NK-92 treated with Interleukin-12 subunit alpha and Interleukin-12 subunit beta, amount 100 ng/mL, for 24 hours (cell line): ENCODE measurements around the gene IL1RAP.

Experiments
- DNase-seq: peaks from one replicate; lab custom pipeline; 2025; lab: John Stamatoyannopoulos, UW

The IL1RAP gene

DNA sequence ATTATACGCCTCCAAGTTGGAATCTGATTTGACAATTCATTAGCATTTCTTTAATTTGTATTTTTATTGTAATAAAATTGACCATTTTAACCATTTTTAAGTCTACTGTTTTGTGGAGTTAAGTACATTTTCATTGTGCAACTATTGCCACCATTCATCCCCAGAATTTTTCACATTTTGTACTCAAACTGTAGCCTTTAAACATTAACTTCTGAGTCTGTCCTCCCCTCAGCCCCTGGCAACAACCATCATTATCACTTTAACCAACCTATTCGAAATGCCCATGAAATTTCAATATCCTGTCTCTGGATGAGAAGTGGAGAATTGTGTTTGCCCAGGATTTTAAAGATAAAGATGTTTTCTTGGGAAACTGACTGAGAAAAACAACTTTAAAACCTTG, 27.7 kb downstream of the IL1RAP start:
- no peak for DNase-seq

DNA sequence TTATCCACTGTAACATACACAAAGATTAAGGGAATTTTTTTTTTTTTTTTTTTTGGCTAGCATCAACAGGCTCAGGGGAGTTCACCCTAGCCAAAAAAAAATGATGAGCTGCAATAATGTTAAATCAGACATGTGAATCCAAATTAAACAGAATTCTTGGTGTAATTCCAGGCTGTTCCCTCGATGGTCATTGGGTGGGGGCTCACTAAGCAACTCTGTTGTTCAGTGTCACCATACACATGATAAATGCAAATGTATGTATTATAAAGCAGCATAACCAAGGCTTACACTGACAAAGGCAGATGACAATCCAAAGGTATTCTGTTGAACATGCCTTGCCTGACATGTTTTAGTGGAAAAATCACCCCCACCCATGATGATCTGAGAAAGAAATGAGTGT, 29.0 kb downstream of the IL1RAP start:
- DNase-seq = no peak

DNA sequence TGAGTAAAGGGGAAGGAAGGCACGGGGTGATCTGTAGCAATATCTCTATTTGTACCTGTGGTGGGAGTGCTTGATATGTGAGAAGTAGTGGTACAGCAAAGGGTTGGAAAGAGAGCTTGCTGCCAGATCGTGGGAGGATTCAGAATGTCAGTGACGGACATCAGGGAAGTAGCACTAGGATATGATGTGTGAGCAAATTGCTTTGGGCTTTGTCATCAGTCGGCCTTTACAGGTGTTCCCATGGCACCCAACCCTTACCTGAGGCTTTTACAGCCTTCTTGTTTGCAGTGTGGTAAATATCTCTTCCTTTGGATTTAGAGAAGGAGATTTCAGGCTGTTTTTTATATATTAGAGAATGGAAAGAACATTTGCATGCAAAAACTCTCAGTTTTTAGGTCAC, 29.8 kb downstream of the IL1RAP start:
- no peak for DNase-seq

DNA sequence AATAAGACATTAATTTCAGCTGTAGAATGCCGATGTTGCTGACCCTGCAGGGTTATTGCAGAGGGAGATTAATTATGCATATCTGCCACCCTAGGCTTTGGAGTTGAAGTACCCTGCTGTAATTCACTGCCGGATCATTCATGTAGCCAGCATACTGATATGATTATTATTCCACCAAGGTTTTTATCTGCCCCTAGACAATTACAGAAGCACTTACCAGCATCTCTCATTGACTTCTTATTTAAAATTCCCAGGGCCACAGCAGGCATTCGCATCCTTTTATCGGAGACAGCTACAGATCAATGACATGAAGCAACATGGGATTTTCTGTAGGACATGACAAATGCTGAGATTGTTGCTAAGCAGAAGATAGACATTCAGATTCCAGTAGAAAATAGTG, 31.3 kb downstream of the IL1RAP start:
- no peak for DNase-seq

DNA sequence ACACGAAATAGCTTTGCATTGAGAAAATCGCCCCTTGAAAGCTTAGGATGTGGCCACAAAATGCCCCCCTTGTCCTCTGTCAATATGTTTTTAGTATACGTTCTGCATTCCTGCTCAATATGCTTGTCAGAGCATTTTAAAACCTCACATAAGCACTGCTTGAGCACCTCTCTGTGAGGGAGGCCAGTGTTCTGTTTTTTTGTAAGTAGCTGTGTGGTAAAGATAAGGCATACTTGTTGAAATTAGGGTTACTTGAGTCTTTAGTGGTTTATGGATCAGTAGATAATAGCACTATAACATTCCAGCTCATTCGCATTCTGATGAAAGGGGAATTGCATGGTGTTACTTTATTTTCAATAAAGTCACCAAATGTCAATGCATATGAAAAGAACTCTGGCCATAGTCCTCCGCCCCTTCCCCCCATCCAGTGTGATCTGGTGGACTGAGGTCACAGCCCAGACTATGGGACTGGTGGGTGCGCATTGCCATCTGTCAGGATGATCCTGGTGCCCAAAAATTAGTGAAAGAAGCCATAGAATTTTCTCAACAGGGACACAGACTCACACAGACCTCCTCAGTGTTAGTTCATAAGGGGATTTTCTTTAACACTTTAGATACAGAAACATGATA, 33.1 kb downstream of the IL1RAP start:
- DNase-seq = no peak

DNA sequence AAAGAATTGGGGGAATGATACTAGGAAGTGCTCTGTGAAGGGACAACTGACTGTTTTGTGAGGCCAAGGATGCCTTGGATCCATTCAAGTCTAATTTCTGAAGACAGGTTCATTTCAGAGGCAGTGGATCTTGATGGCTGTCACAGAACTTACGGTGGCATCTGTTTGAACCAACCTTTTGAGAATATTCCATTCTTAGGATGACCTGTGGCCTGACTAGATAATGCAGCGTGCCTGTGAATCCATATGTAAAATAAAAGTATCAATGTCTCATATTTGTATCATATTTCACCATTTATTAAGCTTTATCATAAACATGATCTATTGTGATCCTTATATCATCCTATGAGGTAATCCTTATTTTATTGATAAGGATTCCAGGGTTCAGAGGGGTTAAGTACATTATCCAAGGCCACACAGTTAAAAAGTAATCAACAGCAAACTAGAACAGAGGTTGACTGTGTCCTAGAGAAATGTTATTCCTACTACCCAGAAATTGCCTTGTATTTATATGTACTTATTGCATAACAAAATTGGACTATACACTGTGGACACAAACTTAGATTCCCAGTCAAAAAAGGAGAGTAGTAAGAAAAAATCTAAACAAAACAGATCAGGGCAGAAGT, 34.3 kb downstream of the IL1RAP start:
- no peak for DNase-seq

DNA sequence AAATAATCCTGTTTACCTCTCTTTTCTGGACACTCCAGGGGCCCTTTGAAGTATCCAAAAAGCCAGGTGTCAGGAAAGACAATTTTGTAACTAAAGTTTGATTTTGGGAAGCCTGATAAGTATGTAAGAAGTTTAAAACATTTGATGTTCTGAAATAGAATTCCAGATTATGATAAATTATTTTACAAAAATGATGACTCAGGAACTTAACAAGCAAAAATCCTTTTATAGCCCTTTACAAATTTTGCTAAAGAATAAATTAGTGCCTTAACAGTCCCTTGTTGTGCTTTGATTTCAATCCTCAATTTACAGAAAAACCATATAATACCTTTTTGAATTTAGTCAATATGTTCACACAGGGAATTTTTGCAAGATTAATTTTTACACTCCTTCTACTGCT, 38.1 kb downstream of the IL1RAP start:
- DNase-seq = no peak

DNA sequence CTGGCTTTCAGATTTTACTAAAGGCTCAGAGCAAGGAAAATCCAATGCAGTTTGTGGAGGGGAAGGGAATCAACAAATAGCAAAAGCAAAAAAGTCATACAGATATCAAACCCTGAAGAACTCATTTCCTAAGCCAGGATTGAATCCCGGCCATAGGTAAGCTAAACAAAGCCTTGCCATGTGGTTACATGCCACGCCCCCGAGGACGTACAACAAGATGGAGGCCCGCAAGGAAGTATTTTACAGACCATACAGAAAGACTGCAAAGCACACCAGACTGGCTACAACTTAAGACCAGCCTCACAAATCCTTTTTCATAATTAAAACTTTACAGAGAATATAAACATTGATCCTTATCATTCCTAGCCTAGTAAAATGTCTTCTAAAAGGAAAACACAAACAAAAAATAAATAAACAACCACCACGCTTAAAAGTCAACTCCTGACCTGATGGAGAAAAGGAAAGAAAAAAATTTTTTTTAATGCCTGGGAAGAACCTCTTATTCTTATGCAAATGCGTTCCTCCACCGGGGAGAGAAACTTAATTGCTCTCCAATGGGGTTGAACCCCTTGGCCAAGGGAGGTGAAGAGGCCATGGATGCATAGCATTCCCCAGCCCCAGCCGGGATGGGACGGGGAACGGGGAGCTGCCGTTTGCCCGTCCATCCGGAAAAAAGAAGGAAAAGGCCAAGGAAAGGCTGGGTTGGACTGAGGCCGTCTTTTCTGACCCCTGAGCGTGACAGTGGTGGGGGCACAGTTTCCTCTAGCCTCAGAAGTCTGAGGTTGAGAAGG, 39.3 kb downstream of the IL1RAP start:
- DNase-seq = no peak

DNA sequence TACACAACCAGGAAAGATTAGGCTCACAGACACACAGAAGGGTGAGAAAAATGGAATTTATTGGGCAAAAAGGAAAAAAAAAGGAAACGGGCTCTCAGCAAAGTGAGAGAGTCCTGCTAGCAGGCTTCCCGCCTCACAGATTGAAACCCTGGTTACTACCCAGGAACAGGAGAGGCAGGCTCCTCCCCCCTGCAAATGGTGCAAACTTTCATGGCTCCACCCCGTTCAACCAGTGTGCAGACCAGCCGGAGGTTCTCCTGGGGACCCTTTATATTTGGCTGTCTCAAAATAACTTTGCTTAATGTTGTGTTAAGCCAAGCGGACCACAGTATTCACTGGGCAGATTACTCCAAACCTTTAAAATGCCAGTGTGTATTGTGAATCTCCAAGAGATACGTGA, 40.3 kb downstream of the IL1RAP start:
- no peak for DNase-seq

DNA sequence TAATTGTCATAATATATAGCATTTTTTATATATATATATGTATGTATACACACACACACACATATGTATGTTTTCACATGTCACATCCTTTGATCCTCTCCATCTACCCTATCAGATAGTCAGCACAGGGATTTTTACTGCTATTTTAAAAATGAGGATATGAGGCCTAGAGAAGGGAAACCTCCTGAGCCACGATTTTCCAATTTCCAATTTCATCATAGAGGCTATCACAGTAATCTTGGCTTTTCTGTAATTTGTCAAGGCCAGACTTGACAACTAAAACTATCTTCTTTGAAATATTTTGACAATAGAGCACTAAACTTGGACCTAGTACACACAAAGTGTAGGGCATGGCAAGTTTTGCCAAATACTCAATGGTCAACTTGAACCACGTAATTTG, 42.5 kb downstream of the IL1RAP start:
- no peak for DNase-seq

DNA sequence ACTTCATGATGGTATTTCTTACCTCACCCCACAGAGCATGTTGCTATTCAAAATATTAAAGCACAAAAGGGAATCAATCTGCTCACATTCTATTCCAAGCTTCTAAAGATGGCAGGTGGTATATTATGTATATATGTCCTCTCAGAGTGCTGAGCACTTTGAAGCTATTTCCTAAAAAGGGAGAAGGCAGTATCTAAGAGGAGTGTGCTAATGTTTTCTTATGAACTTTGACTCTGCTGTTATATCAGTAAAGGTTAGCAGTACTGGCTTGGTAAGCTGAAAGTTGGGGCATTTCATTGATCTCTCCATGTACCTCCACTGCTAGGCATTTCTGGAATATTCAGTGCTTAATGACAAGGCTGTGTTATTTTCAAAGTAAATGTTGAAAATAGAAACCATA, 43.4 kb downstream of the IL1RAP start:
- DNase-seq = no peak

DNA sequence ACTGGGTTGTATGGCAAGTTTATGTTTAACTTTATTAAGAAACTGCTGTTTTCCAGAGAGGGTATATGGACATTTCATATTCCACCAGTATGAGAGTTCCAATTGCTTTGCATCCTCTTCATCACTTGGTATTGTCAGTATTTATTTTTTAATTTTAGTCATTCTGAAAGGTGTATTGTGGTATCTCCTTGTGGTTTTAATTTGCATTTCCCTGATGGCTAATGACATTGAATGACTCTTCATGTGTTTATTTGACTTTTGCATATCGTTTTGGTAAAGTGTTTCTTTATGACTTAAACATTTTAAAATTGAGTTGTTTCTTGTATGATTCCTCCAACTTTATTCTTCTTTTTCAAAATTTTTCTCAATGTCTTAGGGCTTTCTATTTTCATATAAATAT, 44.4 kb downstream of the IL1RAP start:
- DNase-seq = no peak

DNA sequence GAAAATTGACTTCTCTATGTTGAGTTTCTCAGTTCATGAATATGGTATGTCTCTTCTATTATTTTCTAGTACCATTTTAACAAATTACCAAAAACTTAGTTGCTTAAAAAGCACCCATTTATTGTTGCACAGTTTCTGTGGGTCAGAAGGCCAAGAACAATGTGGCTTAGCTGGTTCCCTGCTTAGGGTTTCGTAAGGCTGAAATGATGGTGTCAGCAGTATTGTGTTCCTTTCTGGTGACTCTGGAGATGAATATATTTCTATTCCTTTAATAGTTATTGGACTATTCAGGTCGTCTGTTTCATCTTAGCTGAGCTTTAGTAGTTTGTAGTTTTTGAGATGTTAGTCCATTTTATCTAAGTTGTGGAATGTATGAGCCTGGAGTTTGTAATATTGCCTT, 44.9 kb downstream of the IL1RAP start:
- no peak for DNase-seq

DNA sequence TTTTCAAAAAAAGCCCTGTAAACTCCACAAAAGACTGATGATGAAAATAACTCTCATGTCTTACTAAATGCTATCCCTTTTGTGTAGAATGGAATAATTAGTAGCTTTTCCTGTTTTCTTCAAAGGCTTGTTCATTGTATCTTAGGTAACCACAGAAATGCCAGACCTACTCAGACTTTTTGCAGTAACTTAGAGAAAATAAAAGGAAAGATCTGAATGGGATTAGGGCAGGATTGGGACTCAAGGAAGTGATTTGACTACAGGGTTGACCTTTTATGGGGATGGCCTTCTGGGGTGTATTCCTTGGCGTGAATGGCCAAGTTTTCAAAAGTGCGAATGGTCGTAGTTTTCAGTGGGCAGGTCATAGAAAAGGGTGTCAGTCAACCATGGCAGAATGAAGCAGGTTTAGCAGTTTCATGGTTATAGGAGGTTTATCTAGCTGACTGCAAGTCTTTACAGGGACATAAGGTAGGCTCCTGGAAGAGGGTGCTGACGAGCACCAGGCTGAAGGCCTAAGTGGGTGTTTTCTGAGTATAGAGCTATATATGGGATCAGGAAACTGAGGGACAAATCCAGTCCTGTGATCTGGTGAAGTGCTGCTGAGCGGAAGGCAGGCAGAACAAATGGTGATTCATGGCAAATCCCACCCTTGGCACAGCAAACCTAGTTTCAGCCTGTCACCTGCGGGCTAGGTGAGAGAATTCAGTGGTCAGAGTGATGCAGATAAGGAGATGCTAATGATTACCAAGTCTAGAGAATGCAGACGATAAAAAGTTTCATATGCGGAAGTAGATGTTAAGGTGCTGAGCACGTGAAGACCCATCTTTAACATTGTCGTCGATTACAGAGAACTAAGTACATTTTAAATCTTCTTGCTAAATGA, 46.4 kb downstream of the IL1RAP start:
- no peak for DNase-seq

DNA sequence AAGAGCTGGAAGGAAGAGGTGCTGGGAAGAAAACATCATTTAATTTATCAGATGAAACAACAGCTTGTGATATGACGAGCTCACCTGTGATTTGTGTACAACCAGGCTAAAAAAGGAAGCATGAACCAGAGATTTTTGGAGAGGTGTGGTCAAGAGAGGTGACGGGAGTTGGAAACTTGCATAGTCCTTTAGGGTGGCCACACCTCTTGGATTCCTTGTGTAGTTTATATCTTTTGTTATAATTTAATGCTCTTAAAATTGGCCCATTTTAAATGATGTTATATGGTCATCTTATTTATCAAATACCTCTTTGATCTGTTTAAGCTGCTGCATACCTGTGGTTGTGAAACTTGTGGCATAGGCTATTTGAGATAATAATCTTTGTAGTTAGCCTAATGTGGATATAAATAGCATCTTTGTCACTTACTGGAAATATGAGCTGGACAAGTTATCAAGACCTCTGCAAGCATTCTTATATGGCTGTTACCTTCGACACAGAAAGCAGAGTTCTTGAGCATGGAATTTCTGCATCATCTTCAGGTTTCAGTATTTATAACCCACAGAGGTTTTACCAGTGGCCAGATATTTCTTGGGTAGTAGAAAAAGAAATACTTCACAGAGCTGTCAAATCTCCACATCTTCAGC, 49.1 kb downstream of the IL1RAP start:
- no peak for DNase-seq

DNA sequence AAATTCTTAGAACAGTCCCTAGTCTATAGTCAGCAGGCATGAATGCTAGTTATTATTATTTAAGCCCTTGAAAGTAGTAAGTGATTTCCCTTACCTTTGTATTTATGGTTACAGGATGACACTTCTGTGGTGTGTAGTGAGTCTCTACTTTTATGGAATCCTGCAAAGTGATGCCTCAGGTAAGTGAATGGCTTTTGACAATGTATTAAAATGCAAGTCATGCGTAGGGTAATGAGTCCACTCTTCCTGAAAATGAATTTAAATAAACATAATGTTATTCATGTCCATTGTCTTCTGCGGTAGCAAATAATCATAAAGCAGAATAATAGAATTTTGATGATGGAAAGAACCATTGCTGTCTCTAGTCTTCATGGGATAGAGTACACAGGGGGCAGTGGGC, 50.3 kb downstream of the IL1RAP start:
- DNase-seq = no peak

DNA sequence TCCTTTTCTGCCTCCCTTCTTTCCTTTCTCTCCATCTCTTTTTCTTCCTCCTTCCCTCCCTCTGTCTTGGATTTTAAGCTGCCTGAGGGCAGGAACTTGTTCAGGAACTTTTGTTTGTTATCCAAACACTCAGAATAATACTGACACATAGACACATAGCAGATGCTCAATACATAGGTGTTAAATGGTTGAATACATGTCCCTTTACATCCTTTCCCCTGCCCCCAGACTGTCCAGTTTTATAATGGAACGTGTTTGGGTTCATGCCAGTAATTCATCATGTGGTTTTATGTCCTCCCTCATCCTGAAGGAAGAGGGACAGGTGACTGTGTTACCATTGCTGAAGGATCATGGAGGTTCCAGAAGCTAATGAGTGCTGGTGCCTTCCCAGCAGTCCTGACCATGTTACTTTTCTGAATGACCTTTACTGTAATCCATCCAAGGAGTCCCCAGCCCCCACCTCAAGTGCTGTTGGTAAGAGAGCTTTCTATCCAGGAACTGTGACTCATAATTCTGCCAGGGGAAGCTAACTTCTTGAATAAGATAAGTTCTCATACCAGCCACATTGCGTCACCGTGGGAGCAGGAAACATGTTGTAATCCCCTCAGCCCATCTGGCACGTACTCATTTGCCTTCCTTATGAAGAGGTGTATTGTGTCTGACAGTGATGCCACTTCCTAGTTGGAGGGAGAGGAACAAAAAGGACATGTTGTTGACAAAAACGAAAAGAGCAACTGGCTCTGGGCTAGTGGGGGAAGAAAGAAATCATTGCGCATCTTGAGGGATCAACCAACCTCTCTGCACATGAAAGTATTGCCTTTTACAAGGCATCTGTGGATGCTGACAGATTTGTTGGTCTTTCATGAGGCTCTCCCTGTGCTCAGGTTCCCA, 52.4 kb downstream of the IL1RAP start:
- peak; percentile 46 for DNase-seq

DNA sequence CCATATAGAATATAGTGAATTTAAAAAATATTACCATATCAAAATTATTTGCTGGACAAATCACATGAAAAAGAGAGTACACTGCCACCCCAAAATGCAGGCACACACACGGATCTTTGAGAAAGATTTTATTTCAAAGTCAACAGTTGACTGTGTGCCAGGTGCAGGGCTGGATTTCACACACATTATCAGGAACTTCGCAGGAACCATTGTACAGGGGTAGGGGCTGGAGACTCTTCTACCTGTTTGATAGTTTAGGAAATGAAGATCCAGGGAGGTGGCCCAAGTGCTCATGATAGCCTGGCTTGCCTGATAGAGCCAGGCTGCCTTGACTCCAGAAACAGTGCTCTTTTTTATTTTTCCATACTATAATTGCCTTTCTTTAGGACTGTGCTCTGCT, 54.2 kb downstream of the IL1RAP start:
- no peak for DNase-seq

DNA sequence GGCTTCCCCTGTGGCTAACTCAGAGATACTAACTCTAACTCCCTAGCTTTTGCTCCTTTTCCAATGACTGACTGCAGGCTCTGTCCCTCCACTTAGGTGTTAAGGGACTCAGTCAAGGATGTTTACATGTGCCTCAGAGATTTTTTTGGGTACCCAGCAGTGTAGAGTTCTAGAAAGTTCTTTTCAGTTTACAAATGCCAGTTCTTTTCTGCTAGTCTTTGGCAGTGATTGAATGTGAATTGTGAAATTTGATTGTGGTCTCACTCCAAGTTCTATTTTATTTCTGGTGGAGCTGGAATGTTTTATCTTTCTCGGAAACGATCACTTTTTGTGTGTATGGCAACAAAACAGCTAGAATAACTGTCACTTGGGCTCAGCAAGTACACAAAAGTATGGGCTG, 60.6 kb downstream of the IL1RAP start:
- no peak for DNase-seq

DNA sequence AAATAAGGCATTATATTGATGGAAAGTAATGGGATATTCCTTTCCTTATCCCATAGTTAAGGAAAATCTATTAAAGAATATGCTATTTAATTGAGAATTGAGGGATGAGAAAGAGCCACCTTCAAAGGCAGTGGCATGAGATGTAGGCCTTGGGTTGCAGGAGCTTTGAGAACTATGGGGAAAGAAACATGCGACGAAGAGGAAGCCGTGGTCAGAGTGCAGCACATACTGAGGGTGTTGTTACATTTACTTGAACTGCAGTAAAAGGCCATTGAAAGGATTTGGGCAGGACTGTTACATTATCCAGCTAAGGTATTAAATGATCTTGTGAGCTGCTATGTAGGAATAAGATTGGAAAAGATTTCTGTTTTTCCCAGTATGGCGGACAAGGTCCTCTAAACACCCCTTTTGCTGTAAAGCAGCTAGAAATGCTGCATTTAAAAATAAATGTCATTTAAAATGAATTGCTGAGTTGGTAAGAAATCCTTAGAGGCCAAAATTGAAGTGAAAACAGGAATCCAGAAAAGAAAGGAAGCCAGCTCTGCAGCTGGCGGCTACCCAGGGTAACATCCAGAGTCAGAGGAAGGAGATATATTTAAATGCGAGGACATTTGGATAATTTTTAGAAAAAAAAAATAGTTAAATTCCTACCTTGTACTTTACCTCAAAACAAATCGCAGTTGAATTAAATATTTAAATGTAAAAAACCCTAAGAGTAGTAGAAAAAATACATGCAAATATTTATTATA, 61.7 kb downstream of the IL1RAP start:
- DNase-seq = no peak
